OCI-LY7 (cell line): Measurements from ENCODE around the gene PGR.

Source experiments
- EZH2phosphoT487 ChIP-seq: fragments of 200-600 bp; sonication (generic); IDR thresholded peaks from 2 replicates; pipeline ENCODE4 v1.6.1; 2018; ENCODE audit warnings: low read depth, borderline replicate concordance, mild to moderate bottlenecking, mixed run types, antibody characterized with exemption, low read length, moderate library complexity, mixed read lengths
- TF ChIP-seq, protein P1 (sequence below): fragments of 200-600 bp; sonication (generic); conservative IDR thresholded peaks from 2 replicates; pipeline ENCODE4 v1.5.1; 2014; ENCODE audit warnings: mild to moderate bottlenecking, antibody characterized with exemption, low read length, moderate library complexity, mixed read lengths

DNA sequence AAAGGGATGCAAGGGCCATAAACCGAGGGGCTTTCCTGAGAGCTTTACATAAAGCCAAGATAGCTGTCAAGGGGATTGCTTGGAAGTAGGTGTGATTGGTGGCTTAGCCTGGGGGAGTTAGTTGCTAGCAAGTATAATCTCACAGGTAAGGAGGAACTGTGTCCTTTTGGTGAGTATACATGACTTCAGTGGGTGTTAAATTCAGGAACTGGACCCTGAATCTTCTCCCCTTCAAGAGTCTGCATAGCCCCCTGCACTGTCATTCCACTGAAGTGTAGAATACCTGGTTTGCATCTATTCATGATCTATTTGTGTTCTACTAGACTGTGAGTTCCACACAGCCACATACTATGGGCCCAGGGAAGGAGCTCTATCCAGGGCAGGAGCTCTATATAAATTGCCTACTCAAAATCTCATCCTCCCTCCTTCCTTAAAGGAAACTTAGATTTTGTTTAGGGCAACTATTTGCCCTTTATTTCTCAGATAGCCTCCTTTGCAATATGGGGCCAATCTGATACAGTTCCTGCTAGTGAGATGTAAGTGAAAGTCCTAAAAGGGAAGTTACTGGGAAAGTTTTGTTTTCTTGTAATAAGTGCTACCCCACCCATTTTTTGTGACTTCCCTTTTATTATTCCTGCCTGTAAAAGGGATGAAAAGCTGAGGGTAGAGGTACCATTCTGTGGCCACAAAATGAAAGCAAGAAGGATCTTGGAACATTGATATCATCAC is 120.5 kb downstream of the PGR start:
- TF ChIP-seq, protein P1, sequence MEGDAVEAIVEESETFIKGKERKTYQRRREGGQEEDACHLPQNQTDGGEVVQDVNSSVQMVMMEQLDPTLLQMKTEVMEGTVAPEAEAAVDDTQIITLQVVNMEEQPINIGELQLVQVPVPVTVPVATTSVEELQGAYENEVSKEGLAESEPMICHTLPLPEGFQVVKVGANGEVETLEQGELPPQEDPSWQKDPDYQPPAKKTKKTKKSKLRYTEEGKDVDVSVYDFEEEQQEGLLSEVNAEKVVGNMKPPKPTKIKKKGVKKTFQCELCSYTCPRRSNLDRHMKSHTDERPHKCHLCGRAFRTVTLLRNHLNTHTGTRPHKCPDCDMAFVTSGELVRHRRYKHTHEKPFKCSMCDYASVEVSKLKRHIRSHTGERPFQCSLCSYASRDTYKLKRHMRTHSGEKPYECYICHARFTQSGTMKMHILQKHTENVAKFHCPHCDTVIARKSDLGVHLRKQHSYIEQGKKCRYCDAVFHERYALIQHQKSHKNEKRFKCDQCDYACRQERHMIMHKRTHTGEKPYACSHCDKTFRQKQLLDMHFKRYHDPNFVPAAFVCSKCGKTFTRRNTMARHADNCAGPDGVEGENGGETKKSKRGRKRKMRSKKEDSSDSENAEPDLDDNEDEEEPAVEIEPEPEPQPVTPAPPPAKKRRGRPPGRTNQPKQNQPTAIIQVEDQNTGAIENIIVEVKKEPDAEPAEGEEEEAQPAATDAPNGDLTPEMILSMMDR: no peak
- TF ChIP-seq EZH2phosphoT487: no peak
